Activated T-helper 1 cell treated with Interleukin-2 at 50 U/mL for 16 hours (primary cell): ENCODE data around the gene CAB39L.

Source experiments
- DNase-seq: peaks from one replicate; pipeline ENCODE4 v3.0.0-alpha.2; 2020; ENCODE audit warnings: low read depth

The CAB39L gene

DNA sequence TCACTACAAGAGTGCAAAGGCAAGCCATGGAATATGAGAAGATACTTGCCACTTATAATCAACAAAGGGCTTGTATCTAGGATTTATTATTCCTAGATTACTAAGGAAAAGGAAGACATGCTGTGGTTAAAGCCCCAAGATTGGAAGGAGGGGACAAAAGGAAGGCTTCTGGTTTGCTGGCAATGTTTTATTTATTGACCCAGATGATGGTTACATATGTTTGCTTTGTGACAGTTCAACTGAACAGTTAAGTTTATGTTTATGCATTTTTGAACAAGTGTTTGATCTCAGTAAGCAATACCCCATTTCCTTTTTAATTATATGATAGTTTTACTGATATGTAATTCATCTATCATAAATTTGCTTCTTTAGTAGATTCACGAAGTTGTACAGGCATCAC, 155.9 kb downstream of the CAB39L start:
- no peak for DNase-seq

- no peak for DNase-seq
Measured at GRCh38 chr13:49279885-49280284, 164.0 kb downstream of the CAB39L start.

DNA sequence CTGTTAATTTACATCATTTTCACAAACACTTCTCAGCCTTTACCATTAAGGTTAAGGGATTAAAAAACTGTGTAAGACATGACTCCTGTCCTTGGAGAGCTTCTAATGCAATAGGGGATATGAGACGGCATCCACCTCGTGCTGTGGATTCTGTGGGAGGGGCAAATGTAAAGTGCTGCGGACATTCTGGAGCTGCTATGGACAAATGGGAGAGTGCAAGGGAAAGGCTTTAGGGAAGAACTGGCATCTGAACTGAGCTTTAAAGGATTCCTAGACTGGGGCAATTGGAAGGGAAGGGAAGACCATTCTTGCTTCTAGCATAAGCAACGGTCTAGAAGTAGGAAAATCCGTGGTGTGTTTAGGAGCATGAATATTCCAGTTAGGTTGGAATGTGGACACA, 164.8 kb downstream of the CAB39L start:
- no peak for DNase-seq

- DNase-seq, result no peak
Measured at GRCh38 chr13:49278211-49278610, 165.7 kb downstream of the CAB39L start.

- DNase-seq, result no peak
Measured at GRCh38 chr13:49272296-49272695, 171.6 kb downstream of the CAB39L start.

GRCh38 chr13:49271264-49271663, 172.6 kb downstream of the CAB39L start:
- DNase-seq, result no peak

DNA sequence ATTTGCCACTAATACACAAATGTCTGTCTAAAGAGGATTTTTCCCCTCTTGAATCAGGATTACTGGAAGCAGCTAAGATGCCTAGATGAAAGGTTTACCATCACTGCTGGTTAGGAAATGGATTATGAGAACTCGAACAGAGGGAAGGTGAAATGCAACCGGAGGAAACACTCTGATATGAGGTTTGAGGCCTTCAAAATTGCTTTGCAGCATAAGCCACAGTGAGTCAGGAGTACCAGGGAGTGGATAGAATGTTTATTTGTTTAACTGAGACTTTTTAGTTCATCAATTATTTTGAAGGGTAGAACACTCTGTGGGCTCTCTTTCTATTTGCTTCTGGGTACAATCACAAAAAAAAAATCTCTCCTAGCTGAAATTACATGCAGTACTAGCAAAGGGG, 178.0 kb downstream of the CAB39L start:
- no peak for DNase-seq

GRCh38 chr13:49262634-49263033, 181.2 kb downstream of the CAB39L start:
- DNase-seq, result no peak

GRCh38 chr13:49259586-49259985, 184.3 kb downstream of the CAB39L start:
- no peak for DNase-seq
